Measurements from ENCODE around the gene MRPS35. TPM values are rescaled to one million over a fixed set of nuclear protein-coding genes. Genes with fewer than 3 reads are reported as not detected.

MRPS35 gene
- total RNA-seq (2014; rRNA removed; shearing (Covaris generic)) (40.3 and 55.9 TPM in 2 replicates), polyA plus RNA-seq (2016; fragmentation: Nextera tagmentation; extraction: Ambion mirVana) (65.6 and 66.7 TPM in 2 replicates)

GRCh38 chr12:27710592-27711316 lies at the start of gene MRPS35:
Gene MRPS35 (plus strand): TSS chr12:27710832. CDS start chr12:27710844, 12 bp downstream.
- Histone ChIP-seq H3F3A (ENCODE audit: insufficient read depth) (peaks cover 18% of the 10 kb centered on the region; the same call in 1 of the 2 replicates), H3K4me1 (ENCODE audit: insufficient read depth) (peaks cover 6% of the 10 kb centered on the region; the same call in 1 of the 2 replicates), H3K4me3 (peak within 1 kb of the TSS; percentile 98), H4K20me1 (ENCODE audit: insufficient read depth) (no peaks in the 10 kb centered on the region; the same call in 1 of the 2 replicates), H3K9me3 (ENCODE audit: low read depth) (no peaks in the 10 kb centered on the region), H3K4me2 (ENCODE audit: unreplicated experiment) (peak within 1 kb of the TSS; percentile 99), H3K79me2 (ENCODE audit: insufficient read depth) (peaks cover 51% of the 10 kb centered on the region), H3K36me3 (ENCODE audit: low read depth) (no peaks in the 10 kb centered on the region), H3K9me2 (ENCODE audit: insufficient read depth) (no peaks in the 10 kb centered on the region), H3K27ac (peak within 1 kb of the TSS; percentile 94), H3K27me3 (replicated peaks; ENCODE audit: insufficient read depth) (no peaks in the 10 kb centered on the region), H2AFZ (peak within 1 kb of the TSS; percentile 95), H3K9ac (peak within 1 kb of the TSS; percentile 97)
- in situ Hi-C loops (cut with MboI): no loop called here
- peak; percentile 97 for DNase-seq
- 2% methylated on average over 44 to 45 of the region's 46 CpGs for WGBS, 2 experiments (ENCODE audit: low coverage in 1 of 2, low lambda C conversion rate in 2 of 2, missing lambda C conversion rate in 2 of 2)
- TF ChIP-seq EZH2 (IDR thresholded peaks at IDR 0.05; ENCODE audit: insufficient read depth, poor library complexity, severe bottlenecking) (no peak), EZH2phosphoT487 (IDR thresholded peaks at IDR 0.05; ENCODE audit: insufficient read depth, low read depth) (no peak)

- Histone ChIP-seq H3K27ac (no peak overlapping the region), H3K27me3 (replicated peaks; ENCODE audit: insufficient read depth) (no peaks in the 10 kb centered on the region), H3F3A (ENCODE audit: insufficient read depth) (peaks cover 53% of the 10 kb centered on the region), H3K9me3 (ENCODE audit: low read depth) (no peaks in the 10 kb centered on the region), H4K20me1 (ENCODE audit: insufficient read depth) (no peaks in the 10 kb centered on the region), H3K9me2 (ENCODE audit: insufficient read depth) (no peaks in the 10 kb centered on the region), H3K4me3 (no peak overlapping the region), H2AFZ (no peak overlapping the region), H3K36me3 (ENCODE audit: low read depth) (peaks cover 74% of the 10 kb centered on the region), H3K79me2 (ENCODE audit: insufficient read depth) (peaks cover 8% of the 10 kb centered on the region; the same call in 1 of the 2 replicates), H3K4me1 (ENCODE audit: insufficient read depth) (peaks cover 13% of the 10 kb centered on the region), H3K4me2 (ENCODE audit: unreplicated experiment) (no peak overlapping the region), H3K9ac (no peak overlapping the region)
- in situ Hi-C loops (cut with MboI): no loop called here
- no peak for DNase-seq
- no peak for TF ChIP-seq EZH2 (IDR thresholded peaks at IDR 0.05; ENCODE audit: insufficient read depth, poor library complexity, severe bottlenecking)
- no peak for TF ChIP-seq EZH2phosphoT487 (IDR thresholded peaks at IDR 0.05; ENCODE audit: insufficient read depth, low read depth)
- WGBS, 2 experiments (ENCODE audit: low coverage in 1 of 2, low lambda C conversion rate in 2 of 2, missing lambda C conversion rate in 2 of 2): 80 to 84% methylated on average over 3 of the region's 3 CpGs
Measured at GRCh38 chr12:27665704-27666103, 44.9 kb upstream of the MRPS35 start.

- H3K4me1 ChIP-seq (ENCODE audit: insufficient read depth): peaks cover 13% of the 10 kb centered on the region
- H3K9ac ChIP-seq: no peak overlapping the region
- no peaks in the 10 kb centered on the region for H4K20me1 ChIP-seq (ENCODE audit: insufficient read depth)
- no peaks in the 10 kb centered on the region for H3K9me3 ChIP-seq (ENCODE audit: low read depth)
- H3K27me3 ChIP-seq (replicated peaks; ENCODE audit: insufficient read depth): no peaks in the 10 kb centered on the region
- no peak overlapping the region for H2AFZ ChIP-seq
- peaks cover 51% of the 10 kb centered on the region for H3F3A ChIP-seq (ENCODE audit: insufficient read depth)
- H3K9me2 ChIP-seq (ENCODE audit: insufficient read depth): no peaks in the 10 kb centered on the region
- TF ChIP-seq EZH2 (IDR thresholded peaks at IDR 0.05; ENCODE audit: insufficient read depth, poor library complexity, severe bottlenecking): no peak
- TF ChIP-seq EZH2phosphoT487 (IDR thresholded peaks at IDR 0.05; ENCODE audit: insufficient read depth, low read depth): no peak
- DNase-seq: no peak
- no peak overlapping the region for H3K4me3 ChIP-seq
- 66 to 72% methylated on average over 3 of the region's 3 CpGs for WGBS, 2 experiments (ENCODE audit: low coverage in 1 of 2, low lambda C conversion rate in 2 of 2, missing lambda C conversion rate in 2 of 2)
- H3K4me2 ChIP-seq (ENCODE audit: unreplicated experiment): no peak overlapping the region
- H3K79me2 ChIP-seq (ENCODE audit: insufficient read depth): peaks cover 8% of the 10 kb centered on the region; the same call in 1 of the 2 replicates
- peak overlapping the region; percentile 71; the same call in 1 of the 2 replicates for H3K27ac ChIP-seq
- in situ Hi-C loops (cut with MboI): no loop called here
- H3K36me3 ChIP-seq (ENCODE audit: low read depth): peaks cover 75% of the 10 kb centered on the region
Measured at GRCh38 chr12:27666510-27666909, 44.1 kb upstream of the MRPS35 start.

GRCh38 chr12:27667540-27667939 lies 43.1 kb upstream of the MRPS35 start:
- peak; percentile 97 for DNase-seq

More at GRCh38 chr12:27667540-27667939, 43.1 kb upstream of the MRPS35 start:
- no peaks in the 10 kb centered on the region for H3K9me2 ChIP-seq (ENCODE audit: insufficient read depth)
- H3F3A ChIP-seq (ENCODE audit: insufficient read depth): peaks cover 48% of the 10 kb centered on the region
- H3K4me3 ChIP-seq: no peak overlapping the region
- no peak for TF ChIP-seq EZH2 (IDR thresholded peaks at IDR 0.05; ENCODE audit: insufficient read depth, poor library complexity, severe bottlenecking)
- TF ChIP-seq EZH2phosphoT487 (IDR thresholded peaks at IDR 0.05; ENCODE audit: insufficient read depth, low read depth): no peak
- H3K9me3 ChIP-seq (ENCODE audit: low read depth): no peaks in the 10 kb centered on the region
- peaks cover 71% of the 10 kb centered on the region for H3K36me3 ChIP-seq (ENCODE audit: low read depth)
- no peaks in the 10 kb centered on the region for H4K20me1 ChIP-seq (ENCODE audit: insufficient read depth)
- in situ Hi-C loops (cut with MboI): no loop called here
- H3K27me3 ChIP-seq (replicated peaks; ENCODE audit: insufficient read depth): no peaks in the 10 kb centered on the region
- H2AFZ ChIP-seq: no peak overlapping the region
- no peak overlapping the region for H3K4me2 ChIP-seq (ENCODE audit: unreplicated experiment)
- peaks cover 8% of the 10 kb centered on the region; the same call in 1 of the 2 replicates for H3K79me2 ChIP-seq (ENCODE audit: insufficient read depth)
- peaks cover 13% of the 10 kb centered on the region for H3K4me1 ChIP-seq (ENCODE audit: insufficient read depth)
- peak overlapping the region; percentile 71 for H3K27ac ChIP-seq
- 29 to 32% methylated on average over 6 of the region's 6 CpGs for WGBS, 2 experiments (ENCODE audit: low coverage in 1 of 2, low lambda C conversion rate in 2 of 2, missing lambda C conversion rate in 2 of 2)
- peak overlapping the region; percentile 30; the same call in 1 of the 2 replicates for H3K9ac ChIP-seq
